Endothelial cell of umbilical vein (primary cell): ENCODE measurements around the gene FUT2. TPM values are rescaled to one million over a fixed set of nuclear protein-coding genes. Genes with fewer than 3 reads are reported as not detected.
A peak's percentile ranks its signal among the peaks of the same experiment; 100 is the strongest.

Experiments used
- BruUV-seq: library from RNA; stranded (reverse); fragments of 400-500 nt; replicated peaks from 2 replicates; lab custom pipeline; 2021; lab: Mats Ljungman, UMichigan
- CTCF ChIA-PET: fragments of 300-600, 350-600 bp; sonication (Branson Sonifier 250); formaldehyde crosslinking; loops from one replicate; lab custom pipeline; 2021; ENCODE audit warnings: antibody characterized with exemption, inconsistent platforms; lab: Charles Lee
- POLR2A ChIA-PET: fragments of 300-600, 350-600 bp; sonication (Branson Sonifier 250); formaldehyde crosslinking; loops from one replicate; lab custom pipeline; 2021; ENCODE audit warnings: antibody characterized with exemption, inconsistent platforms; lab: Charles Lee
- DNase-seq: peaks from one replicate; pipeline ENCODE4 v3.0.0-alpha.2; 2011; ENCODE audit warnings: low read depth, low spot score
- FAIRE-seq: peaks from 2 replicates; lab custom pipeline; 2011; peaks lifted over from hg19 to GRCh38; lab: Jason Lieb, UNC
- H2AFZ ChIP-seq: 2 replicates; pipeline ENCODE4 v1.6.0; 2012; ENCODE audit warnings: low read depth, low read length, control low read depth, inconsistent platforms
- H3K27ac ChIP-seq: 2 replicates; pipeline ENCODE4 v1.5.1; 2011; ENCODE audit warnings: low read depth, mild to moderate bottlenecking, control low read depth, low read length, moderate library complexity; ENCODE audit not compliant: insufficient read depth
- H3K27me3 ChIP-seq, 2 experiments: 2 replicates each; pipeline versions ENCODE4 v1.6.0 to v1.6.1; 2011; ENCODE audit warnings: low read length in 2 of 2, mixed read lengths in 1 of 2; ENCODE audit not compliant: control insufficient read depth in 2 of 2, insufficient read depth in 2 of 2
- H3K36me3 ChIP-seq, 2 experiments: 2 replicates in 1 of 2; 3 replicates in 1 of 2; pipeline ENCODE4 v1.5.1; 2011; ENCODE audit warnings: low read length in 2 of 2, mild to moderate bottlenecking in 1 of 2, moderate library complexity in 1 of 2; ENCODE audit not compliant: control insufficient read depth in 2 of 2, insufficient read depth in 2 of 2; ENCODE audit errors: extremely low read depth in 1 of 2
- H3K4me1 ChIP-seq: 3 replicates; pipeline ENCODE4 v1.5.1; 2011; ENCODE audit warnings: mild to moderate bottlenecking, low read length; ENCODE audit not compliant: control insufficient read depth, insufficient read depth; ENCODE audit errors: extremely low read depth
- H3K4me2 ChIP-seq: 2 replicates; pipeline ENCODE4 v1.6.1; 2011; ENCODE audit warnings: low read length, control low read depth, mixed read lengths; ENCODE audit not compliant: insufficient read depth
- H3K4me3 ChIP-seq, 3 experiments: fragments of 200-600 bp in 1 of 3; sonication (generic), shearing (Covaris generic) in 1 of 3; replicated peaks in 1 of 3; 2 replicates each; pipeline ENCODE4 v1.5.1; 2011 to 2016; ENCODE audit warnings: control low read depth in 3 of 3, low read length in 3 of 3, mild to moderate bottlenecking in 2 of 3, inconsistent platforms in 1 of 3, low read depth in 1 of 3, moderate library complexity in 1 of 3; ENCODE audit not compliant: insufficient read depth in 1 of 3
- H3K79me2 ChIP-seq: 2 replicates; pipeline ENCODE4 v1.6.0; 2012; ENCODE audit warnings: low read length, inconsistent platforms; ENCODE audit not compliant: control insufficient read depth, insufficient read depth
- H3K9ac ChIP-seq: replicated peaks from 2 replicates; pipeline ENCODE3; 2011; ENCODE audit warnings: low read length, control low read depth; ENCODE audit not compliant: insufficient read depth; ENCODE audit errors: extremely low read depth
- H3K9me1 ChIP-seq: replicated peaks from 3 replicates; pipeline ENCODE4 v1.6.0; 2011; ENCODE audit warnings: mild to moderate bottlenecking, low read length; ENCODE audit not compliant: control insufficient read depth, insufficient read depth; ENCODE audit errors: extremely low read depth
- H3K9me3 ChIP-seq: replicated peaks from 2 replicates; pipeline ENCODE4 v1.5.1; 2012; ENCODE audit warnings: low read length, inconsistent platforms; ENCODE audit not compliant: control insufficient read depth, insufficient read depth
- H4K20me1 ChIP-seq: replicated peaks from 2 replicates; pipeline ENCODE3; 2011; ENCODE audit warnings: mild to moderate bottlenecking, low read length; ENCODE audit not compliant: control insufficient read depth, insufficient read depth; ENCODE audit errors: extremely low read depth
- CTCF ChIP-seq, 2 donors: IDR thresholded peaks; 1 replicate in 1 of 2; 2 replicates in 1 of 2; pipeline ENCODE4 v1.5.1; 2011; ENCODE audit warnings: low read length in 2 of 2, mild to moderate bottlenecking in 2 of 2, moderate library complexity in 2 of 2, control low read depth in 1 of 2, inconsistent platforms in 1 of 2, low read depth in 1 of 2; ENCODE audit not compliant: insufficient read depth in 1 of 2; ENCODE audit errors: extremely low read depth in 1 of 2
- EZH2 ChIP-seq: IDR thresholded peaks from 2 replicates; pipeline ENCODE4 v1.6.1; 2012; ENCODE audit warnings: borderline replicate concordance, low read depth, mild to moderate bottlenecking, moderate library complexity, low read length, inconsistent platforms; ENCODE audit not compliant: severe bottlenecking
- FOS ChIP-seq: IDR thresholded peaks from 2 replicates; pipeline ENCODE4 v1.6.1; 2011; ENCODE audit warnings: mild to moderate bottlenecking, low read length, moderate library complexity, borderline replicate concordance; ENCODE audit not compliant: insufficient read depth
- GATA2 ChIP-seq: IDR thresholded peaks from 2 replicates; pipeline ENCODE4 v1.7.0; 2011; ENCODE audit warnings: low read depth, mild to moderate bottlenecking, moderate library complexity, mixed read lengths, low read length; ENCODE audit not compliant: insufficient read length, insufficient read depth
- JUN ChIP-seq: IDR thresholded peaks from 2 replicates; pipeline ENCODE4 v1.6.1; 2011; ENCODE audit warnings: borderline replicate concordance, low read depth; ENCODE audit not compliant: insufficient read length, insufficient read depth
- MAX ChIP-seq: IDR thresholded peaks from 2 replicates; pipeline ENCODE4 v1.6.1; 2011; ENCODE audit not compliant: insufficient read depth, insufficient read length
- MYC ChIP-seq: IDR thresholded peaks from one replicate; pipeline ENCODE4 v1.6.1; 2011; ENCODE audit warnings: mild to moderate bottlenecking, low read depth, low read length
- POLR2A ChIP-seq: IDR thresholded peaks from 2 replicates; pipeline ENCODE4 v1.6.1; 2012; ENCODE audit warnings: low read depth, mild to moderate bottlenecking, control low read depth, low read length
- POLR2AphosphoS5 ChIP-seq: IDR thresholded peaks from 2 replicates; pipeline ENCODE4 v1.6.1; 2012; ENCODE audit warnings: low read depth, mild to moderate bottlenecking, control low read depth, low read length, moderate library complexity; ENCODE audit not compliant: insufficient read depth
- dilution Hi-C: fragments of 300-500 bp; cut with MboI; formaldehyde crosslinking; loops from one replicate; pipeline ENCODE4 v1.15.0; 2019; ENCODE audit warnings: low sequenced_read_pairs; ENCODE audit not compliant: extremely low pct_ligation_motif_present
- intact Hi-C: fragments of 100-400 bp; cut with micrococcal nuclease; formaldehyde crosslinking; loops from one replicate; pipeline ENCODE4 v1.10.0; 2022
- polyA plus RNA-seq, 4 experiments: library from polyadenylated mRNA; depleted of rRNA in 3 of 4; stranded (reverse) in 3 of 4; unstranded in 1 of 4; fragments of >200 nt; gene quantifications; 2 replicates each; pipeline versions ENCODE4 v1.2.1 to v1.2.3, GENCODE V29; 2011 to 2012; ENCODE audit warnings: missing spikeins in 1 of 4
- total RNA-seq: library from RNA; stranded (reverse); gene quantifications from 2 replicates; pipeline ENCODE4 v1.2.3, GENCODE V29; 2021

FUT2 gene
- total and polyA plus RNA-seq, 2 donors (not counting 3 experiments of a cell fraction or from before 2014, with no cell fraction given) = not detected

- TF ChIP-seq EZH2 (no peak), POLR2AphosphoS5 (peak; percentile 92), FOS (peak; percentile 56), CTCF (IDR thresholded peaks at IDR 0.05; ENCODE audit: extremely low read depth in 1 of 2, insufficient read depth in 1 of 2, low read depth in 1 of 2, low read length in 2 of 2) (no peak), MYC (no peak), GATA2 (no peak), MAX (no peak), JUN (peak; percentile 93), POLR2A (no peak)
- no peaks in the 10 kb centered on the region for H3K9me1 ChIP-seq
- no peaks in the 10 kb centered on the region for H3K79me2 ChIP-seq
- peaks cover 33% of the 10 kb centered on the region for H3K4me1 ChIP-seq
- H3K4me3 ChIP-seq = no peak overlapping the region
- TSS peak; percentile 49 for BruUV-seq
- no peaks in the 10 kb centered on the region for H3K27me3 ChIP-seq
- peak overlapping the region; percentile 8 for H2AFZ ChIP-seq
- CTCF ChIA-PET = interaction anchor here (1.0 to 2.1 kb wide), 7 partner anchors 9 to 245 kb away, joined by 3 to 30 read pairs (median 11); partner anchors contain the start of genes CA11 and RASIP1
- DNase-seq (peak; percentile 100), FAIRE-seq (peak; percentile 99)
- peak overlapping the region; percentile 97 for H3K27ac ChIP-seq
- intact Hi-C loops (loop anchor here (1.0 kb wide), 3 partner anchors 11 to 50 kb away; no protein-coding TSS in a partner anchor), dilution Hi-C loops (no loop called here)
- H3K9me3 ChIP-seq = no peaks in the 10 kb centered on the region
- H3K36me3 ChIP-seq = peaks cover 9 to 28% of the 10 kb centered on the region in 2 experiments
- H3K9ac ChIP-seq = peak overlapping the region; percentile 67
- POLR2A ChIA-PET = interaction anchor here (0.6 to 1.7 kb wide), 8 partner anchors 9 to 106 kb away, joined by 3 to 8 read pairs (median 3); partner anchors contain the start of genes RPL18 and SPHK2
- no peaks in the 10 kb centered on the region for H4K20me1 ChIP-seq
- peak overlapping the region; percentile 53 for H3K4me2 ChIP-seq
Measured at GRCh38 chr19:48724796-48725753, 29.3 kb downstream of the FUT2 start.
